GM12874 (cell line): ENCODE results near the gene PTK6.

Experiments
- TF ChIP-seq, protein P1 (sequence below): IDR thresholded peaks from 2 replicates; pipeline ENCODE4 v1.5.1; 2011; ENCODE audit warnings: low read depth, mild to moderate bottlenecking, control low read depth, low read length, moderate library complexity; ENCODE audit not compliant: insufficient read depth

Gene PTK6

GRCh38 chr20:63557481-63557891 lies 20.3 kb upstream of the PTK6 start:
- TF ChIP-seq, protein P1, sequence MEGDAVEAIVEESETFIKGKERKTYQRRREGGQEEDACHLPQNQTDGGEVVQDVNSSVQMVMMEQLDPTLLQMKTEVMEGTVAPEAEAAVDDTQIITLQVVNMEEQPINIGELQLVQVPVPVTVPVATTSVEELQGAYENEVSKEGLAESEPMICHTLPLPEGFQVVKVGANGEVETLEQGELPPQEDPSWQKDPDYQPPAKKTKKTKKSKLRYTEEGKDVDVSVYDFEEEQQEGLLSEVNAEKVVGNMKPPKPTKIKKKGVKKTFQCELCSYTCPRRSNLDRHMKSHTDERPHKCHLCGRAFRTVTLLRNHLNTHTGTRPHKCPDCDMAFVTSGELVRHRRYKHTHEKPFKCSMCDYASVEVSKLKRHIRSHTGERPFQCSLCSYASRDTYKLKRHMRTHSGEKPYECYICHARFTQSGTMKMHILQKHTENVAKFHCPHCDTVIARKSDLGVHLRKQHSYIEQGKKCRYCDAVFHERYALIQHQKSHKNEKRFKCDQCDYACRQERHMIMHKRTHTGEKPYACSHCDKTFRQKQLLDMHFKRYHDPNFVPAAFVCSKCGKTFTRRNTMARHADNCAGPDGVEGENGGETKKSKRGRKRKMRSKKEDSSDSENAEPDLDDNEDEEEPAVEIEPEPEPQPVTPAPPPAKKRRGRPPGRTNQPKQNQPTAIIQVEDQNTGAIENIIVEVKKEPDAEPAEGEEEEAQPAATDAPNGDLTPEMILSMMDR = no peak

DNA sequence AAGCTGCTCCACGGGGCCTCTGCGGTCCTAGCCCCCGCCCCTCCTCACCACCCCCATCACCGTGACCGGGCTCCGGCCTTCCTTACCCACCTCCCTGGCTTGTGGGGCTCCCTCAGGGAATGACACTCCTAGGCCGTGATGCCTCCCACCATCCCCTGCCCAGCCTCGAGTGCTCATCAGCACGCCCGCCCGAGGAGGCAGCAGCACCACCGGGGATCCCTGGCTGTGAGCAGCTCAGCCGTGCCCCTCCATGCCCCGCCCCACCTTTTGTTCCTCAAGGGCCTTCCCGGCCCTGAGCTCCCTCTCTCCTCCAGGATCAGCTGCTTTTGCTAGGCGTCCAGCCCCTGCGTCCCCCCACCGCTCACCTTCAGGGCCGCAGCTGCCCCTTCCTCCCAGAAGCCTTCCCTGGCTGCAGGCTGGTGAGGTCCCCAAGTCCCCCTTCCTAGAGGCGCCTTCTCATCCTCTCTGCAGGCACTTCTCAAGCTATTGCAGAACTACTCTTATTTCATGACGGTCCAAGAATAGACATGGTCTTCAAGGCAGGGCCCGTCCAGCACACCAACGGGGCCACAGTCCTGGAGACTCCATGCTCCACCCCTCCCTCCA lies 19.8 kb upstream of the PTK6 start:
- TF ChIP-seq, protein P1 = no peak

- TF ChIP-seq, protein P1 = no peak
These were observed 18.6 kb upstream of the PTK6 start for GRCh38 chr20:63555661-63556381.

DNA sequence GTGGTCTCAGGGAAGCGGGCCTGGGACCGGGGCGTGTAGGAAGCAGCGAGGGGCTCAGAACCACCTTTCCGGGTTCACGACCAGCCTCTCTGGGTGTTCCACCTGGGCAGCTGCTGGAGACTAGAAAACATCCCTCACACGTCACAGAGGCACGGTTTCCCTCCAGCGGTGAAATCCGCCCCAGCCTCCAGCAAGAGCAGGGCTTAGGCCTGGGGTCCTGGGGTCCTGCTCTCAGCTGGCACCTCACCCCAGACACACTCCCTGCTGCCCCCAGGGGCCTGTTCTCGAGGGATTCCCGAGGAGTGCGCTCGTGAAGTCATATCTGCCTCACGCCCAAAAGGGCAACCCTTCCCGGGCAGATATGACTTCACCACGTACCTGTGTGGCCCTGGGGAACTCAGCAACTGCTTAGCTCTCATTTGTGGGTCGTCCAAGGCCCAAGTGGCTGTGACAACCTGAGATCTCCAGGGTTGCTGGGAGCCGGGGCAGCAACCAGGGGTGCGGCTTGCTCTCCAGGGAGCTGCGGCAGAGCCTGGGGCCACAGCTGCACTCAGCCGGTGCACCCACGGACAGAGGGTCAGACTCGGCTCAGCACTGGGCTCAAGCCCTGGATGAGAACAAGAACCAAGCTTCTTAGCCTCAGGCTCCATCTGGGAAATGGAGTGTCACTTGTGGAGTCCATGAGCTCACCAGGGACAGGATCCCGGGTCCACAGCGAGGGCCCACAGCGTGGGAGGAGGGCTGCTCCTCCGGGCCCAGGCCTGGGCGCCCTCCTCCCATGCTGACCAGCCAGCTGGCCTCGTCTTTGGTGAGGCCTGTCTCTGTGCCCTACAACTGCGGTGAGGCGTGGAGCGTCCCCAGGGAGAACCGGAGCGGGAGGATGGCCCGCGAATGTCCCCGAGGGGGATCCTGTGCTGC lies 17.4 kb upstream of the PTK6 start:
- TF ChIP-seq, protein P1 = no peak

DNA sequence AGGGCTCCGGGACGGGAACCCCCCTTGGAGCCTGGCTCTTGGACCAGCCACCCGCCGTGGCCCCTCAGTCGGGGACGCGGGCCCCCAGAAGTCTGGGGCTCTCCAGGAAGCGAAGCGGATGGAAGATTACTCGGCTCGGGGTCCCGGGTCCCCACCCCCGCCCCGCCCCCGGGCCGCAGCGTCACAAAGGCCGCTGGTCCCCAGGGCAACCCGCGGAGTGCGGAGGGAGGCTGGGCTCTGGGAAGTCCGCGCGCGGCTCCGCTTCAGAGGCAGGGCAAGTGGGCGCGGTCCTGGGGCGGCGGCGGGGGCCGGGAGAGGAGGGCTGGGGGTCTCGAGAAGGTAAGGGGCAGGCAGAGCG lies 16.7 kb upstream of the PTK6 start, which contains the start of gene FNDC11:
FNDC11 (plus strand) TSS at position 227 of the 358 bp plus-strand sequence. CDS start 1,505 bp downstream, outside the sequence.
- TF ChIP-seq, protein P1 = no peak

GRCh38 chr20:63553251-63553932 lies 16.2 kb upstream of the PTK6 start:
- TF ChIP-seq, protein P1 = no peak
